Osteoblast (primary cell): ENCODE results near the gene LYST. TPM values are rescaled to one million over a fixed set of nuclear protein-coding genes. Genes with fewer than 3 reads are reported as not detected.
A peak's percentile ranks its signal among the peaks of the same experiment; 100 is the strongest.

ENCODE experiments used
- DNase-seq: peaks from one replicate; pipeline ENCODE4 v3.0.0; 2011; ENCODE audit warnings: low spot score, mixed read lengths; ENCODE audit not compliant: insufficient read length; ENCODE audit errors: missing footprints
- H2AFZ ChIP-seq: 2 replicates; pipeline ENCODE4 v1.6.0; 2011; ENCODE audit warnings: mild to moderate bottlenecking, low read length
- H3K27ac ChIP-seq: 2 replicates; pipeline ENCODE4 v1.5.1; 2011; ENCODE audit warnings: mild to moderate bottlenecking, low read depth, low read length, moderate library complexity
- H3K27me3 ChIP-seq: 2 replicates; pipeline ENCODE4 v1.6.0; 2012; ENCODE audit warnings: mild to moderate bottlenecking, control low read depth, inconsistent platforms, low read length, moderate library complexity; ENCODE audit not compliant: insufficient read depth
- H3K36me3 ChIP-seq: 2 replicates; pipeline ENCODE4 v1.5.1; 2011; ENCODE audit warnings: mild to moderate bottlenecking, low read length, control low read depth, moderate library complexity; ENCODE audit not compliant: insufficient read depth
- H3K4me1 ChIP-seq: 2 replicates; pipeline ENCODE4 v1.5.1; 2011; ENCODE audit warnings: mild to moderate bottlenecking, low read length, control low read depth, moderate library complexity; ENCODE audit not compliant: insufficient read depth
- H3K4me2 ChIP-seq: 2 replicates; pipeline ENCODE4 v1.6.0; 2011; ENCODE audit warnings: mild to moderate bottlenecking, low read length; ENCODE audit not compliant: insufficient read depth
- H3K4me3 ChIP-seq: fragments of 200-600 bp; sonication (generic); 3 replicates; pipeline ENCODE4 v1.5.1; 2012; ENCODE audit warnings: mild to moderate bottlenecking, low read length, inconsistent platforms; ENCODE audit not compliant: insufficient read depth
- H3K79me2 ChIP-seq: 2 replicates; pipeline ENCODE4 v1.6.0; 2012; ENCODE audit warnings: mild to moderate bottlenecking, low read length, control low read depth, inconsistent platforms; ENCODE audit not compliant: insufficient read depth
- H3K9me3 ChIP-seq: 2 replicates; pipeline ENCODE4 v1.5.1; 2011; ENCODE audit warnings: low read depth, low read length, control low read depth
- H4K20me1 ChIP-seq: 2 replicates; pipeline ENCODE4 v1.6.0; 2012; ENCODE audit warnings: mild to moderate bottlenecking, low read length, control low read depth; ENCODE audit not compliant: insufficient read depth
- CTCF ChIP-seq: IDR thresholded peaks from 2 replicates; pipeline ENCODE4 v1.5.1; 2011; ENCODE audit warnings: mild to moderate bottlenecking, low read depth, low read length, moderate library complexity; ENCODE audit errors: extremely low read depth
- total RNA-seq: library from RNA; depleted of rRNA; stranded (reverse); fragments of >200 nt; gene quantifications from 2 replicates; pipeline ENCODE4 v1.2.3, GENCODE V29; 2012

The LYST gene
- total RNA-seq, 1 donor, result 63.0 TPM

GRCh38 chr1:235901461-235901860 is 34.8 kb upstream of the LYST start:
- Histone ChIP-seq H4K20me1 (no peaks in the 10 kb centered on the region), H3K4me1 (peaks cover 30% of the 10 kb centered on the region), H3K4me3 (no peak overlapping the region), H3K36me3 (no peaks in the 10 kb centered on the region), H2AFZ (no peak overlapping the region), H3K27me3 (no peaks in the 10 kb centered on the region), H3K27ac (peak overlapping the region; percentile 25), H3K4me2 (peak overlapping the region; percentile 6), H3K79me2 (no peaks in the 10 kb centered on the region), H3K9me3 (no peaks in the 10 kb centered on the region)
- no peak for DNase-seq
- TF ChIP-seq CTCF, result no peak

DNA sequence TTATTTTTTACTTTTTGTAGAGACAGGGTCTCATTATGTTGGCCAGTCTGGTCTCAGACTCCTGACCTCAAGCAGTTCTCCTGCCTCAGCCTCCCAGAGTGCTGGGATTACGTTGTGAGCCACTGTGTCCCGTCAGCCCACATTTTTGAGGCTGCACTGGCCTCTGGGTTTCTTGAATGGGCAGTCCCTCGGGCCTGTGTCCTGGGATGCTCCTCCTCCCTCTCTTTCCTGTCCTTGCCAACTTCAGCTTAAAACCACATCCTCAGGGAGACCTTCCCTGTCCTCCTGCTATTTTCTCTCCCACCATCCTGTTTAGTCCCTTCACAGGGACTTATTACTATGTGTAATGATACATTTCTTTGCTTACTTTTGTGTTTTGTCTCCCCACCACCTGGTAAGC is 31.4 kb upstream of the LYST start:
- Histone ChIP-seq H3K4me1 (peaks cover 25% of the 10 kb centered on the region), H3K27ac (no peak overlapping the region), H3K27me3 (no peaks in the 10 kb centered on the region), H3K4me3 (no peak overlapping the region), H4K20me1 (no peaks in the 10 kb centered on the region), H3K9me3 (no peaks in the 10 kb centered on the region), H3K36me3 (no peaks in the 10 kb centered on the region), H2AFZ (peak overlapping the region; percentile 16), H3K4me2 (no peak overlapping the region), H3K79me2 (no peaks in the 10 kb centered on the region)
- no peak for DNase-seq
- no peak for TF ChIP-seq CTCF

GRCh38 chr1:235893840-235894239 is 27.1 kb upstream of the LYST start:
- H2AFZ ChIP-seq, result no peak overlapping the region
- H3K36me3 ChIP-seq, result no peaks in the 10 kb centered on the region
- H3K4me3 ChIP-seq, result no peak overlapping the region
- H3K9me3 ChIP-seq, result no peaks in the 10 kb centered on the region
- H3K4me1 ChIP-seq, result peaks cover 6% of the 10 kb centered on the region
- TF ChIP-seq CTCF, result no peak
- no peaks in the 10 kb centered on the region for H4K20me1 ChIP-seq
- no peaks in the 10 kb centered on the region for H3K79me2 ChIP-seq
- H3K27ac ChIP-seq, result no peak overlapping the region
- DNase-seq, result no peak
- H3K4me2 ChIP-seq, result no peak overlapping the region
- H3K27me3 ChIP-seq, result no peaks in the 10 kb centered on the region

- H3K79me2 ChIP-seq, result no peaks in the 10 kb centered on the region
- no peaks in the 10 kb centered on the region for H4K20me1 ChIP-seq
- no peak overlapping the region for H2AFZ ChIP-seq
- TF ChIP-seq CTCF, result no peak
- H3K4me3 ChIP-seq, result no peak overlapping the region
- H3K4me1 ChIP-seq, result no peaks in the 10 kb centered on the region
- no peak overlapping the region for H3K4me2 ChIP-seq
- no peak overlapping the region for H3K27ac ChIP-seq
- H3K27me3 ChIP-seq, result no peaks in the 10 kb centered on the region
- no peaks in the 10 kb centered on the region for H3K9me3 ChIP-seq
- no peaks in the 10 kb centered on the region for H3K36me3 ChIP-seq
- no peak for DNase-seq
These were observed 26.2 kb upstream of the LYST start for GRCh38 chr1:235892734-235893413.
